GM21423 (cell line): ENCODE measurements around the gene PDE11A.

Experiments
- ATAC-seq: cut with Tn5 transposase; IDR thresholded peaks from one replicate; pipeline ENCODE4 v1.9.1; 2021; ENCODE audit warnings: mild to moderate bottlenecking, moderate library complexity; ENCODE audit not compliant: unreplicated experiment

The PDE11A gene

DNA sequence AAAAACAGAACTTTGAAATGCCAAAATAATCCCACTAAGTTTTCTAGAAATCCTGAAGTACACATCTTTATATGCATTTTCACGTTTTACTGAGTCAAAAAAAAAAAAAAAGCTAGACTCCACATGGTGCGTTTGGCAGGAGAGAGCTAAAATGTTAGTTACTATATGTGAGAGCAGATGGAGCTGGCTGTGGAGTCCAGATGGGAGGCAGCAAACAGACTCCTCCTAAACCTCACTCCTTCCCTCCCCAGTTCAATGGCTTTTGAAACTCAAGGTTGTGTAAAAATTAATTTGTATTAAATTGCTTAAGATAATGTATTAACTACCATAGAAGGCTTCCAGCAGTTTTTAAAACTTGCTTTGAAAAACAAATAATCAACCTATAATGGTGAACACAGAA lies 431.2 kb downstream of the PDE11A start:
- no peak for ATAC-seq

DNA sequence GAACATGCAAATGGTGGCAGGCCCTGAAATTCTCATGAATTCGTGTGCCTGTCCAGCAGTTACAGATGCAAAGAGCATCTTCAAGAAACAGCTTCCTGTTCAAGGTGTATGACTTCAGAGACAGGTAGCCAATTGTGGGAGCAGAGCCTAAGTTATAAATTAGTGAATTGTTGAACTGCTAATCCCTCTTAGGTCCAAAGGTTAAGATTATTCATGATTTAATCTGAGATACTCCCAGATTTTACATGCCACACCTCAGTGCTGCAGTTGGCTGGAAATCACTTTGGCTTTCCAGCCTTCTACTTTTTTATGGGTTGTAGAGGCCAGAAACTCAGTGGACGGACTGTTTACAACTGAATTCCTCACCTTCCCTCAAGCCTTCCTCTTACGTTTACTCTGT lies 432.2 kb downstream of the PDE11A start:
- ATAC-seq, result no peak

DNA sequence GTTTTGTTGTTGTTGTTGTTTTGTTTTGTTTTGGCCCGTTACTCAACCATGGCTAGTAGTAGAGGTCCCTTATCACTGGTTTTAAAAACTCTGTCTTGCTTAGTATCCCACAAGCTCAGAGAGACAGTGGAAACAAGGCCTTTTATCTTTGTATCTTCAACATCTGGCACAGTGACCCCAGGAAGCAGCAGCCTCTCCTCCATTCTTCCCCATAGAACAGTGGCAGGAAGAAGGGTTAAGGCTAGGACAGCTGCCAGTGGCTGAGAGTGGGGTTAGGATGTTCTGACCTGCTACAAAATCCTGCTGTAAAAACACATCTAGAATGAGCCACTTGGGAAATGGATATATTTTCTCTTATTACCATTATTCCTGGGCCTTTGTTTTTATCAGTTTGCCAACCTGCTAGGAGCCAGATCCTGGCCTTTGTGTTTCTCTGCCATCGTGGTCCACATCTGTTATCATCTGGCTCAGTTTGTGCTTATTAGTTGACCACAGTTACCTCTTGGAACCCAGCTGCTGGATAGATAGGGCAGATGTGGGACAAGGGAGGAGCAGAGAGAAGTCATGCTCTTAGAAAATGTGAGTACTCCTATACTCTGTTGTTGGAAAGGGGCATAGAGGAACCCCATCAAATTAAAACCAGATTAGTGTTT lies 433.2 kb downstream of the PDE11A start:
- ATAC-seq, result no peak

DNA sequence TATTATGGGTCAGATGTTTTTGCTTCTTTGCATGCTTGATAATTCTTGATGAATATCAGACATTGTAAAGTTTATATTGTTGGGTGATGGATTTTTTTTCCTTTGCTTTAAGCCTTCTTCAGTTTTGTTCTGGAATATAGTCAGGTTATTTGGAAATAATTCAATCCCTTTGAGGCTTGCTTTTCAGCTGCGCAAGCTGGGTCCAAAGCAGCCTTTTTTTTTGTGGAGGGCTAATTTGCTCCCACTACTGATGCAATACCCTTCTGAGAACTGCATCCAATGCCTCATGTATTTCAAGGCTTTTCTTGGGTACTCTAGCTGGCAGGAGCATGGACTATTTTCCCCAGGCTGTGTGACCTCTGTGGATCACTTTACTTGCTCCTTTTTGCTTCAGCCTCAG lies 434.1 kb downstream of the PDE11A start:
- ATAC-seq, result no peak

DNA sequence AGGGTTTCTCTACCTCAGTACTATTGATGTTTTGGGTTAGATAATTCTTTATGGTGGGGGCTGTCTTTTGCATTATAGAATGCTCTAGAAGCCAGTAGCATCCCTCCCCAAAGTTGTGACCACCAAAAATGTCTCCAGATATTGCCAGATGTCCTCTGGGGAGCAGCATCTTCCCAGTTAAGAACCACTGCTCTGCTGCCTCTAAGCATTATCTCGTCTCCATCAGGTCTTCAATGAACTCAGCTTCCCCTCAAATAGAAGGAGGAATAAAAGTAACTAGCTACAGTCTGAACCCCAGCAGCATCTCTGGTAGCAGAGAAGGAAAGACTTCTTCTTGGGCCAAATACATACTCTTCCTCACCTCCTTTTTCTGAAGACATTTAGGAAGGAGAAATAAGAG lies 435.9 kb downstream of the PDE11A start:
- ATAC-seq, result no peak

DNA sequence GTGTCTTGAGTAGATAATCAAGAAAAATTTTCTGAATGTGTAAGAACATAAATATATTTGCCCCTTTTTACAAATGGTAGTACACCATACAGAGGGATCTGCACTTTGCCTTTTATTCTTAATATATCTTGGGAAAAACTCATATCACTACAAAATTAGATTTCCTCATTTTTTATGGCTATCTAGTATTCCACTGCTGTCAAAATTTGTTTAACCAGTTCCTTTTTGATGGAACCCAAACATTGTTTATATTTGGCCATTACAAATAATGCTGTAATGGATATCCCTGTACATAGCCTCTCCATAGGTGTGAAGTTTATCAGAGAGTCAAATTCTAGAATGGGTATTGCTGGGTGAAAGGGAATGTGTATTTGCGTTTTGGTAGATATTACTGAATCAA lies 436.9 kb downstream of the PDE11A start:
- ATAC-seq, result no peak

DNA sequence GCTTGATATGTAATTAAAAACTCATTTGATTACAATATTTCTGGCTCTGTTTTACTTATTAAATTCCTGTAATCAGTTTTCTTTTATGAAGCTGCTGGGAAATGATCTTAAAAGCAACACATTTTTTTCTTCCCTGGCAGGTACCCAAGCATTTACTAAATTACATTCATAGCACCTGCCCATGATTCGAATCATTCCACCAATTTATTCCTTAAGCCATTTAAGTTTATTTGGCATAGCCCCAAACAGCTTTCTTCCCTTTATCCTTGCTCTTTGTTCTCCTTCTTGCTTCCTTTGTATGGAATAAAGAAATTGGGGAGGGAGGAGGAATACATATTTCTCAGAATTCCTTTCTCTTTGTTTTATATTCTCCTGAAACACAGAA lies 438.7 kb downstream of the PDE11A start:
- ATAC-seq, result no peak

DNA sequence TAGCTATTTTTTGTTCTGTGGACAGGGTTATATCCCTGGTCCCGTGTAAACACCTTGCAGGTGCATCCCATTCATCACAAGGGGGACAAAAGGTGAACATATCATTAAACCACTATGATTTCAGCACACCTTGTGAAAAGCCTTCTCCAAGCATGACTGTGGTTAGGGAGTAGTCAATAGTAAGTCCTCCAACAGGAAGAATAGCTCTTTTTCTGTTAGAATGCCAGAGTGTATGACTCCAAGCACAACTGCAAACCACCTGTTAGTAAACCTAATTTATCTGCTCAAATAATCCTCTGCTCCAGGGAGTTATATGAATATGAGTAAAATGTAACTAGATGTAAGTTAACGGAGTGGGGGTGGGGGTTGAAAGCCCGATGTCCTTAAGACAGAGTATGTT lies 439.5 kb downstream of the PDE11A start:
- no peak for ATAC-seq

DNA sequence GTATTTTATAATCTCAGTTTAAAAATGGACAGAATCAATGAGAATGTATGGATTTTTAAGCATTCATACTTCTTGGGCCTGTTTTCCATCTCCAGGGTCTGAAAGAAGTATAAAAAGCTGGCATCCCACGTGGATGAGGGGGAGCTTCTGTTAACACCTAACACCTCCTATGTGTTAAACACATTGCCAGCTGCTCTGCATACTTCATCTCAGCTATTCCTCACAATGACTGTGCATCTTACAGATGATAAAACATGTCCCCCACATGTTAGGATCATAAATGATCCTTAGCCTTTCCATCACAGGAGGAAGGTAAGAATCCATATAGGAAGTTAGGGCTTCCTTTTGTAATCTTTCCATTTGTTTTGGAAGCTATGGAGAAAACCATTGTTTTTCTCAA lies 440.9 kb downstream of the PDE11A start:
- ATAC-seq, result no peak

DNA sequence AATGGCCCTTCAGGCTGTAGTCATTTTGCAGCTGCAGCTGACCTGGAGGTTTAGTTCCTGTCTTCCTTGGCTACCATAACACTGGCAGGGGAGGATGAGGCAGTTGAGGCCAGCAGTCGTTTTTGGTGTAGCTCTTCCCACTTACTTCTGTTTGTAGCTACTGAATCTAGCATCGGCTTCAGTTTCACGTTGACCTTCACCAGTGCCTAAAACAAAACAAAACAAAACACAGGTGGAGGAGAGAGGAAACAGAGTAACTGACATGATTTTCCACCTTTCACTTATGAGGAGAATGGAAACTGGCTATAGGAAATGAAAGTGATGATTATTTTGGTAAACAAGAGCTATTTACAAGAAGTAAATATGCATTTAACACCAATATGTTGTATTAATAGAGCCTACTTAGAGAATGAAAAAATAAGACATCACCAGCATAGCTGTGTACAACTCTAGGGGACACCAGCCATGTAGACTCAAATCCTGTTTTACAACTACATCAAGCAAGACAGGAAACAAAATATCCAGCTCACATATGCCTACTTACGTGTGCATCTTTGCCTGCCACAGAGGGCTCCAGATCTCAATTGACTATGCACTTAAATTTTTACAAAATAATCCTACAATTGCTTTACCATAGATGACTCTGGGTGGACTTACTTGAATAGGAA lies 443.1 kb downstream of the PDE11A start:
- ATAC-seq, result no peak

DNA sequence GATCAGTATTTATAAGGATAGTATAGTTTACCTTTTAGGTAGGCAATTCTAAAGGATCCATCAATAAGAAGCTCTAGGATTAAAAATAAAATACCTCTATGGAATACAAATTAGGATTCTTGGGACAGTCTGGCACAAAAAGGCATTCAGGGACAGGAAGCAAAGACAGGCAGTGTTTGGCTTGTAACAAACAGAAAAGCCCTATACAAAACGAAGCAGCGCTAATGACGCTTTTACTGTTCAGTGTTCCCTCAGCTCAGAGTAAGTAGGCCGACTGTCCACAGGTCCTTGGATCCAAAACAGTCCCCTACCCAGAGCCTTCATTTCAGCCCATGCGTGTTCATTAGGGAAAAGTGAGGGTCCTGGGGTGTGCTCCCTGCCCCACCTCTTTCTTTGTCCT lies 443.7 kb downstream of the PDE11A start:
- ATAC-seq, result no peak

DNA sequence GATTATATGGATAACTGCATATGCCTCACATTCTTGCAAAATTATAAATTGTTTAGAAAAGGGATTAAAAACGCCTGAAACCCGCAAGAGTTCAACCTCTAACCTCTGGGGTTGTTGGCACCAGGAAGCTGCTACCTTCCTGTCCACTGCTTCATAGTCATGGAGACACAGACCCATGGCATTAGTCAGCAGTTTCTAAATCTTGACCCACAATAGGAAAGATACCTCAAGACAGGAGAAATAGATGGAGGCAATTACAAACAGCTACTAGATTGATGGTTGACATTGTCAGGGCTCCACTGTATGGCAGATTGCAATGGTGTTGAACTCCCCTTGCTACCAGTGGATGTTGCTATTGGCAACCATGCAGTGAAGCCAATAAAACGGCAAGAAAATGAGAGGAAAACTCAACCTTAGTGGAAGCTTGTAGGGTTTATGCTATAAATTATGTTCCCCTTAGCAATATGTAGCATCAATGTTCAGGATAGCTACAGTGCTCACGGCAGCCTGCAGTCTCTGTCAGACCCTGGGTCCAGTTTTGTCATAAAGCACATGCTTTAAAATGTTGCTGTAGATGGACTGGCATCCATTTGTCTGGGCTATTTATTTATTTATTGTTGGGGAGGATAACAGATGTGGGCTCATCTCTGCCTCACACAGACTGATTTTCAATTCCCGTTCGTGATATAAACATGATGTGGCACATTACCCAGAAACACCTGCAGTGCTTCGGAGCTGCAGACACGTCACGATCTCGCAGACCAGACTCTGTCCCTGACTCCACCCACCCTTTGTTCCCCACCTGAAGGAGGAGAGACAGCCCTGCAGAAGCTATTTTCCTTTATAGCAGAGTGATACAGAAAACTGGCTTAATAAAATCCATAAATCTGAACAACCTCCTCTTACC lies 446.6 kb downstream of the PDE11A start:
- no peak for ATAC-seq

DNA sequence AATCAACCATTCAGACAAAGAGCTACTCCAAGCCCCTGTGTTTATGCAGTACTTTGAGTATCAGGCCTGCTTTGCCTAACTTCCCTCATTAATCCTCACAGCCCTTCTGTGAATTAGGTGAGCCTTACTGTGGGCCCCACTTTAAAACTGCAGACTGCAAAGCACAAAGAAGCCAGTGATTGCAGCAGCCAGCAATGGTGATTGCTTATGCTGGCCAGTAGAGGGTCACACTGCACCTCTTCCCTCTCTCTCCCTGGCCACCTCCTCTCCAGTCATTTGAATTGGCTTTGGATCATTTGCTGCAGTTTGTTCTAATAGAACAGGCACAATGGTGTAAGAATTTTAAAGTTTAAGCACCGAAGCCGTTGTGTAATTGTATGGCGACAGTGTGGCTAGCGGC lies 450.1 kb downstream of the PDE11A start:
- no peak for ATAC-seq

DNA sequence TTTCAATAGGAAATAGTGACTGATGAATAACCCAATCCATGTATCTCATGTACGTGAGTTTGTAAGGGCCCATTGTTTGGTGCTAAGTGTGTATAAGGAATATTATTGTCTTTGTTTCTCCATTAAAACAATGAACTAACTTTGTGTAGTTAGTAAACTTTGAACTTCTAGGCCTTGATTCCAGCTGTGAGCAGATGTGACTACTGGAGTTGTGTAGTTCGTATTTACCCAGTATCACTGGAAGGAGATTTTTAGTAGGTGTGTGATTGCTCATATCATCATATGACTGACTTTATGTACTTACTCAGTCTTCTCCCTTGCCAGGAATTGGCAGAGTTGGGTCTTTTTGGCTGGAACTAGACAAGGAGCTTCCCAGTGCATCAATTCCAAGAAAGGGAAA lies 452.6 kb downstream of the PDE11A start:
- no peak for ATAC-seq

DNA sequence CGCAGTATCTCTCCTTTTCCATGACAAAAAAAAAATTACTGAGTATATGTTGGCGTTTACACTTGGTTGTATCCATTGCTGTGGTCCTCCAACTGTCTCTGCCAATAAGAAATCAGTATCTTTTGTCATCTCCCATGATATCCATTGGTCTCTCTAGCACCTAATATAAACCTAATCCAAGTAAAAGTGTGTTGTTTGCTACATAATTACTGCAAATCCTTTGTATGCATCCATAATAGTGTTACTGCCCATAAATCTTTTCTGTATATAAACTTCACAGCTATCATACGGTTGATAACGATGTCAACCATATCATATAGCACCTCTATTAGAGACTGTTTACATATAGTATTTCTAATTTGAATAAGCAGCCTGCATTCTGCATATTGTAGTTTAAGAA lies 453.1 kb downstream of the PDE11A start:
- no peak for ATAC-seq

DNA sequence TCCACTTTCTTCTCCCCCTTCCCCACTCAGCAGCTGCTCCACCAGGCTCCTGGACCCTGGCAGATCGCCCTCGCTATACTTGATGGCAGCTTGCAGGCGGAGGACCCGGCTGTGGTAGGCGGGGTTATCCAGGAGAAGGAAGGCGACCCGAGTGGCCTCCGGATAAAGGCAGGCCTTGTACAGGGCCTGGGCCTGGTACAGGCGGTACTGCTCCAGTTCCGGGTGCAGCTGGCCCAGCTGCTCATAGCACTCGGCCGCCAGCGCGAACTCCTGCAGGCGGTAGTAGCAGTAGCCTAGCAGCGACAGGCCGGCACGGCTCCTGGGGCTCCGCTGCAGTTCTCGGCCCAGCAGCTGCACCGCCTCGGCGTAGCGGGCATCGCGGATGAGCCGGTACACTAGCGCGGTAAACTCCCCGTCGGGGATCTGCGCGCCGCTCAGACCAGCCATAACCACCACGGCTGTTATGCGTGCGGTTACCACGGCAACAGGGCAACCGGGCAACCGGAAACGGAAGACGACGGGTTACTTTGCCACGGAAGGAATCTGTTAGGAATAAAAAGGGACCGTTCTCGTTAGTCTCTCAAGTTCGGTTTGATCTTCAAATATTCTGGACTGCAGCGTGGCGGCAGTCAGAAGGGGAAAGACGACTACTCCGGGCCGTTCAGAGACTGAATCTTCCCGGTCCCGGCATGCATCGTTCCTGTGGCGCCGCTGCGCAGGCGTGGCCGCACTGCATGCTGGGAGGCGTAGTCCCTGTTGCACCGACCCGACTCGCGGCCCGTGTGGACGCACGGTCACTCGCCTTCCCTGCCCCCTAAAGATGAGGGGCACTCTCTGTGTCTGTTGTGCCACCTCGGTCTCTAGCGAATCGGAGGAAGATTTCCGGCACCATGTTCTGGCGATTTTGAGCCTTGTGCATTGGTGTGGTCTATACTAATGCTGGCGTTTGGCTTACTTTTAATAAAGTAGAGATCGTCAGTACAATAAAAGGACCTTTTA lies 454.0 kb downstream of the PDE11A start:
- peak; percentile 99 for ATAC-seq

DNA sequence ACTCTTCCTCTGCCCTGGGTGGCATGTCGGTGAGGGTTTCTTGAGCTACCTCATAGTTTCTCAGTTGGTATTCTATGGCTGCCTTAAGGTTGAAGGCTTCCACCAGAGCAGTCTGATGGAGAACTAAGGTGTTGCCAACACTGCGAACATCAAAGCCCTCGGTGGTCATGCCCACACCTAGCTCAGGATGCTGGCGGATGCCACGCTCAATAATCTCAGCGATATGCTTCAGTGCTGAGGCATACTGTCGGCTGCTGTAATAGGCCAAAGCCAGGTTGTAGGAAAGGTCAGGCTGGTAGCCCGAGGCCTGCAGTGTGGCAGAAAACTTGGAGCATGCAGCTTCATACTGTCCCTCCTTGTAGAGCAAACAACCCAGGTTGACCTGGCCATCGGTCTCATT lies 454.7 kb downstream of the PDE11A start:
- ATAC-seq, result no peak

DNA sequence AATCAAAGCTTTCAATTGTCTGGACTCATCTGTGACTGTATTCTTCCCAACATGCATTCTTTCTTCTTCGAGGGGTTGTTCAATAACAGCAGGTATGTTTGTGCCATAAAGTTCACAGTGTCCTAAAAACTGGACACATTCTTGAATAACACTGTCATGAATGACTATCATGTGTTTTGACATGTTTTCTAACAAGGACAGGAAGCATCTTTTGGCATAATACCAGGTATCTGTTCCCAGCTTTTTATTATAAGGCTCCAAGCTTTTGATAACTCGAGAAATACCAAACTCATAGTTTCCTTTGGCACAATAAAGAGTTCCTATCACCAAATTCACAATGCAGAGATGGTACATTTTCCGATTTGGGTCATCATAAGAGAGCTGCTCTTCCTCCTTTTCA lies 455.8 kb downstream of the PDE11A start:
- no peak for ATAC-seq

DNA sequence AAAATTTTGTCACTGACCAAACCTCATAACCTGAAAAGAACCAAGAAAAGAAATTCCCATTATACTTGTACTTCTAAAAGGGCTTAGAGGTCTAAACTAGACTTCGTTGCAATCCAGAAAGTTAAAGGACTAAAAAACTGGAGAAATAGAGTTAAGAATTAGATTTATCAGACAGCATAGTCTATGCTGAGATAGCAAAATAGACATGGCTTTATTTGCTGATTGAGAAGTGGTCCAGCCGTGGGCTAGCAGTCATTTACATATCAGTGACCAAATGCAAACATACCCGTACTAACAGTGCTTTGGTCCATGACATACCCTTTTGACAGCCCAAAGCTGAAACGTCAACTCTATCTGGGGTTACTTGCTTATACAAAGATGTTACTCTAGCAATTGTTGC lies 456.5 kb downstream of the PDE11A start:
- no peak for ATAC-seq

DNA sequence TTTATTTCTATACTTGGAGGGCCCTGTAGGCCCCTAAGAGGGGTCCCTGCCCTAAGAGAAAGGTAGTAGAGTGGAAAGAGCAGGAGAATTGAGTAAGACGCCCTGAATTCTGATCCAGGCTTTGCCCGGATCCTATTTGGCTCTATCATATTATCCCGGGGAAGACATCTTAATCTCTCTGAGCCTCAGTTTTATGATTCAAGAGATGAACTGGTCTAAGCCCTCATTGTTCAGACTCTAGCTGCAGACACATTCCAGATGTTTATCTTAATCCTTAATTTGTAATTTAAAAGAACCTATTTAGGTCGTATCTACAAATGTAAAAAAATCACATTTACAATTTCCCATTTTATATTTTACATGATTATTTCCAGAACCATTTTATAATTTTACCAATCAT lies 459.9 kb downstream of the PDE11A start:
- ATAC-seq, result no peak
